GM19193 (cell line): ENCODE data around the gene PNMA1.

Experiments used
- POLR2A ChIP-seq: IDR thresholded peaks from 4 replicates; pipeline ENCODE4 v1.6.1; 2011; ENCODE audit not compliant: insufficient read depth, insufficient read length; ENCODE audit errors: extremely low read depth

PNMA1 gene

DNA sequence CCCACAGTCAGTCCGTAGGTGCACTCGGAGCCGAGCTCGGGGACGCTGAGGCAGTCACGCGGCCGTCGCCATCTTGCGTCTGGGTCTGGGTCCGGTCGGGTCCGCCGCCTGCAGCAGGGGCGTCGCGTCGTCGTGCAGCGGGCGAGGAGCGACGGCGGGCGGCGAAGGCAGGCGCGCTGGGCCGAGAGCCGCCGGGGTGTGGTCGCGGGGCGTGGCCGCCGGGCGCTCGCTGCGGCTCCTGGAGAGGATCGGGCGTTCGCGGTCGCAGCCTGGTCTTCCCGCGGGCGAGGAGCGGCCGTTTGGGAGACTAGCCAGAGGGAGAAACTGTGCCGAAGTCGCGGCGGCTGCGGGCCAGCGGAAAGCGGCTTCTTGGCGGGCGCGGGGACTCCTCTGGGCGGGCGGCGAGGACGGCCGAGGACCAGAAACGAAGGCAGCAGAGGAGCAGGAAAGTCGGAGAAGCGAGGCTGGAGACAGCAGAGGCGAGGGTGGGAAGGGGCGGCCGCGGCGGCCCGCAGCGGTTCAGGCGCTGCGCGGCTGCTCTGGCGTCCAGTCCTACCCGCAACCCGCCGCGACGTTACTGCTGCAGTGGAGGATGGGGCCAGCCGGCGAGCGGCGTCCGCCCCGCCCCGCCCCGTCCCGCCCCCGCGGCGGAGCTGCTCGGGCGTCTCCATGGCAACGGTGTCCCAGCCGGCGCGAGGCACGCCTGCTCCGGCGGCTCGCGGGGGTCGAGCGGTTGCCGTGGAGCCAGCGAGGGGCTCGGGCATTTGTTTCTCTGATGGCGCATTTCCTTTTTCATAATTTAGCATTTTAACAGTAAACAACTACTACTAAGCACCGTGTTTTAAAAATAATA lies at the start of gene PNMA1:
Gene PNMA1, minus strand, starts transcription at position 582 of the 853 bp plus-strand sequence. CDS start 745 bp downstream, outside the sequence.
- TF ChIP-seq POLR2A: peak; percentile 56

GRCh38 chr14:73763396-73763795 lies 49.2 kb upstream of the PNMA1 start:
- TF ChIP-seq POLR2A: no peak

- no peak for TF ChIP-seq POLR2A
These were observed 48.2 kb upstream of the PNMA1 start for GRCh38 chr14:73762375-73762822.

GRCh38 chr14:73761618-73762355 lies 47.6 kb upstream of the PNMA1 start:
- no peak for TF ChIP-seq POLR2A

DNA sequence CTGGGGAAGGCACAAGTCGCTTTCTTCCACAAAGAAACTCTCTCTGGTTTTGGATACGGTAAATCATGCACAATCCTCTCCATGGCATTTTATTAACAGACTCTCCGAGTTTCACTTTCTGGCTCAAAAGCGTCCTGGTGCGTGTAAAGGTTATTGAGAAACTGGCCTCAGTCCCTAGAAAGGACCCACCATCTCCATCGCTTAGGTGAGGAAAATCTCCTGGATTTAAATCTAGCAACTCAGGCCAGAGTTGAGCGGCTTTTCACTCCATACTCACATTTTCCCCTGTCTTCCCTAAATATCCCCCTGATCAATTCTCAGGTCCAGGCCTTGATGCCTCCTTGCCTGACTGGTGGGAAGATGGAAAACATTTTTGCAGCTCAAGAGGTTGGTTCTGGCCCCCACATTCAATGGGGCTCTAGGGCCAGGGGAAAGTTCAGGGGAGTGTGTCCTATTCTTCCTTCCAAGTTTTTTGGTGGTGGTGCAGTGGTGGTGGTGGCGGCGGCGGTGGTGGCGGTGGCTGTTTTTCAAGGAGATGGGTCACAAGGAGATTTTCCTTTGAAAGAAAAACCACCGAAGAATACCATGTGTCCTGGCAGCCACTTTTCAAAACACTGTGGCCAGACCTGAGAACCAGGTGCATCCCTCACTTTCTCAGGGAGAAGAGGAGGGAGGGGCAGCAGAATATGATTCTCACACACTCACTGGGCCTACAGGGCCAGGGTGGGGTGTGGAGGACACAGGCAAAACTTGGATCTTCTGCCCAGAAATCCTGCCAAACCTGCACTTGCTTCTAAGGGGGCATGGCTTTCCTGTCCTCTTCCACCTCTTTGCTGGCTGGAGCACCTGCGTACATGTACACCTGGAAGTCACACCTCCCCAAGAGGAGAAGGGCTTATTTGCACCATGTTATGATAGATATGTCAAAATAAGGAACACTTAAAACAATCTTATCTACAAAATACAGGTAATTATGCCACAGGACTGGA lies 46.7 kb upstream of the PNMA1 start:
- TF ChIP-seq POLR2A: no peak

- TF ChIP-seq POLR2A: peak; percentile 99
These were observed 45.8 kb upstream of the PNMA1 start for GRCh38 chr14:73759714-73760597.

DNA sequence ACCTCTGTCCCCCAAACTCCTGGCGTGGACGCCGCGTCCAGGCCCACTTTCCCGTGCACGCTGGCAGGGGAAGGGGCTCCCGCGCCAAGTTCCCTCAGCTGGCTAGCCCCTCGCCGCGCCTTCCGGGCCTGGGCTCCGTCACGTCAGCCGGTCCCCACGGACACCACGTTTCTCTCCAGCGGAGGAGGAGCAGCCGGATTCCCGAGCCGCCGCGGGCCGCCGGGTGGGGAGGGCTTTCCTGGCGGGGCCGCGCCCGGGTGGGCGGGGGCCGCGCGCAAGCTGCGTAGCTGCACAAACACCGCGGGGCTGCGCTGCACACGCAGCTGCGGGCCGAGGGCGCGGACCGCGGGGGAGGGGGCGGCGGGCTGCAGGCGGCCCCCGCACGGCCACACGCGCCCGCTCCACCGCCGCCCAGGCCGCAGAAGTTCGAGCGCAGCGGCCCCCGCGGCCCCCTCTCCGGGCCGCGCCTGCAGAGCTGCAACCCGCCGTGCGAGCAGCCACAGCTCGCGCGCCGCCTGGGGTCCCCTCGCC lies 45.1 kb upstream of the PNMA1 start:
- TF ChIP-seq POLR2A: no peak

- TF ChIP-seq POLR2A: peak; percentile 59
These were observed 44.4 kb upstream of the PNMA1 start for GRCh38 chr14:73758392-73759182.

DNA sequence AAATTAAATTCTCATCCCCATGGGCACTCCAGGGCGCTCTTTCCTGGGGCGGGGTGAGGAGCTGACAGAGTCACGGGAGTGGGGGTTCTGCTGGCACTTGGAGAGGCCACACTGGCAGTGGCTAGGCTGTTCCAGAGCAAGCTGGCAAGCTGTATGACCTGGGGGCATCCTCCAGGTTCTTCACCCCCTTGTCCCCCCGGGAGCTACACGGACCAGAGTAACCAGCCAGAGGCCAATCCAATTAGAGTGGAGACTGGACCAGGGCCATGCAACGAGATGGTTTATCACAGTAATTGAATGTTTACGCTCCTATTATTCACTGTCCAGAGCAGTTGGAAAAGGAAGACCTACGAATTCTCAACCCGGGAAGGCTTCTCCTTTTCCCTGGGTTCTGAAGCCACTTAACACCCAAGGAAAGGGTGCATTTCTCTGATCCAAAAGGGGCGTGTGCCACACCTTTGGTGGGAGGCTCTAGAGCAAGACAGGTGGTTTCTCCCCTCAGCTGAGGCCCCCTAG lies 43.8 kb upstream of the PNMA1 start:
- no peak for TF ChIP-seq POLR2A

DNA sequence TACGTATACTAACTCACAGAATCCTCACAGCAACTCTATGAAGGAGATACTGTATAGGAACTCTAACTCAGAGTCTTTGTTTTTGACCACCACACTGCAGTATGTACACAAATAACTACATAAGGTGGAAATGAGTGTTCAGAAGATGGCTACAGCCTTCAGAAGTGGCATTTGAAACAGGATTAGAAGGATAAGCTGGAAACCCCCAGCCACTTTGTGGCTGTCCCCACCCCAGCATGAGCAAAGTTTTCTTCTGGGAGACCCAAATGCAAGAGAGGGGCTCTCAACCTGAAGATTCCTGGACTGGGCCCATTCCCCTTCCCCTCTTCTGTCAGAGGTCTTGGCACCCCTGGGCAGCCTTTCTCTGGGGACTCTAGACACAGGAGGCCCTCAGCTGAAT lies 43.2 kb upstream of the PNMA1 start:
- TF ChIP-seq POLR2A: no peak

DNA sequence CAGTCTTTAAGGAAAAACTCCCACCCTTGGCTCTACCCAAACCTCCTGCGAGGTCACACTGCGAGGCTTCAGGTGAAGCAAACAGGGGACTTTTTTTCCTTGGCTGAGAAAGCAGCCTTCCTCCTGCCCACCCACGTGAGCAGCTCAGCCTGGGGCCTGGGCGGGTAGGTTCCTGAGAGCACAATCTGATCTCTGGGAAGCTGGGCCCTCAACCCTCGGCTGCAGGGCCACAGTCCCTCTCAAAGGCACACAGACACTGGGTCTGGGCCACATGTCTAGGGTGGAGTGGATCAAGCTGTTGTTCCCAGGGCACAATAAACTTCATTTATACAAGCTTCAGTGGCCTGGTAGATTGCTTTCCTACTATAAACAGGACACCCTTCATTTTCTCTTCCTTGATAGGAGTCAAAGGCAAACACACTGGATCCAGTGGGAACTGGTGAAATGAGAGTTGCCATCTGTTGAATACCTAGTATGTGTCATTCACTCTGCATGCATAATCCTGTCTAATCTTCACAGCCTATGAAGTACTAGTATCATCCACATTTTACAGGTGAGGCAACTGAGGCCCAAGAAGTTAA lies 41.3 kb upstream of the PNMA1 start:
- peak; percentile 23 for TF ChIP-seq POLR2A

GRCh38 chr14:73754911-73755360 lies 40.8 kb upstream of the PNMA1 start:
- TF ChIP-seq POLR2A: no peak
